Brain pericyte (primary cell): Measurements from ENCODE around the gene GATC.
"Not testable (repeated sequence)": the region's sequence is repeated elsewhere in the genome, so short reads cannot be mapped to it uniquely, and the experiment has no call there.

ENCODE experiments used
- DNase-seq: peaks from one replicate; pipeline ENCODE4 v3.0.0-alpha.2; 2012; ENCODE audit warnings: low read depth, low spot score

The GATC gene

GRCh38 chr12:120470150-120470784, 24.0 kb downstream of the GATC start:
- DNase-seq, result no peak

- no peak for DNase-seq
Observed at GRCh38 chr12:120472521-120472920, 26.3 kb downstream of the GATC start.

- no peak for DNase-seq
Observed at GRCh38 chr12:120473807-120474615, 27.8 kb downstream of the GATC start.

GRCh38 chr12:120474616-120474960, 28.3 kb downstream of the GATC start:
- no peak for DNase-seq

GRCh38 chr12:120475643-120476042, 29.4 kb downstream of the GATC start:
- DNase-seq, result no peak

- no peak for DNase-seq
Observed at GRCh38 chr12:120479458-120479857, 33.2 kb downstream of the GATC start.

- no peak for DNase-seq
Observed at GRCh38 chr12:120480211-120480610, 34.0 kb downstream of the GATC start.

- DNase-seq, result no peak
Observed at GRCh38 chr12:120481022-120481767, 35.0 kb downstream of the GATC start.

GRCh38 chr12:120483621-120484020, 37.4 kb downstream of the GATC start:
- no peak for DNase-seq

GRCh38 chr12:120485961-120486881, 40.0 kb downstream of the GATC start:
- DNase-seq, result no peak

GRCh38 chr12:120487552-120487951, 41.3 kb downstream of the GATC start:
- DNase-seq, result not testable (repeated sequence)

- no peak for DNase-seq
Observed at GRCh38 chr12:120488057-120488640, 41.9 kb downstream of the GATC start.

GRCh38 chr12:120489018-120489417, 42.8 kb downstream of the GATC start:
- no peak for DNase-seq

- no peak for DNase-seq
Observed at GRCh38 chr12:120490325-120490724, 44.1 kb downstream of the GATC start.

- no peak for DNase-seq
Observed at GRCh38 chr12:120490833-120491512, 44.7 kb downstream of the GATC start.

GRCh38 chr12:120495186-120495730, 49.0 kb downstream of the GATC start:
- DNase-seq, result no peak

- peak; percentile 85 for DNase-seq
Observed at GRCh38 chr12:120495731-120496412, 49.6 kb downstream of the GATC start, which contains the start of gene DYNLL1. TSS of gene DYNLL1 (plus strand) at chr12:120496113. CDS start at chr12:120496422, 309 bp downstream.

- DNase-seq, result no peak
Observed at GRCh38 chr12:120496413-120497340, 50.4 kb downstream of the GATC start.
